ENCODE results near the gene PLIN4. TPM values are rescaled to one million over a fixed set of nuclear protein-coding genes. Genes with fewer than 3 reads are reported as not detected.

Gene PLIN4
- total and polyA plus RNA-seq, 10 of the 15 experiments (the other 5 are each of a cell fraction or from before 2014, with no cell fraction given), result 0.01 to 0.11 (median 0.05) TPM; not detected in 2

DNA sequence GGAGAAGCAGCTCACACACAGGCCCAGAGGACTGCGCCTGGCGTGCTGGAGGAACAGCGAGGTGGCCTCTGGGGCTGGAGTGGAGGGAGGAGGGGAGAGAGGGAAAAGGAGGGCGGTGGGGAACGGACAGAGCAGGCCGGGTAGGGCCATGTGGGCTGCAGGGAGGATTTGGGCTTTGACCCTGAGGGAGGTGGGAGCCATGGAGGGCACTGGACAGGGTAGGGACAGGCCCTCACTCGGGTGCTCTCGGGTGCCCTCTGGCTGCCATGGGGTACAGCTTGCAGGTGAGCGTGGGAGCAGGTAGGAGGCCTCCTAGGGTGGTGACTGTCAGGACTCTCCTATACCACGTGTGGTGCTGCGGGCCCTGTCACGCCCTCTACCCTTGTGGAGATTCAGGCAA, 22.8 kb downstream of the PLIN4 start:
- ChIA-PET CTCF (interaction anchor here (0.6 to 1.3 kb wide), 2 partner anchors 21 to 30 kb away, joined by 3 read pairs; no protein-coding TSS in a partner anchor), SMC1A (ENCODE audit: uncharacterized antibody, unreplicated experiment) (no interaction called here)
- no peak for FAIRE-seq

More for the DNA sequence above, 22.8 kb downstream of the PLIN4 start:
- Histone ChIP-seq H4K20me1 (ENCODE audit: control insufficient read depth, insufficient read depth) (no peaks in the 10 kb centered on the region), H3K27ac (ENCODE audit: control insufficient read depth, insufficient read depth) (no peak overlapping the region), H3K27me3 (replicated peaks in 1 of 2; ENCODE audit: control insufficient read depth in 2 of 2, insufficient read depth in 2 of 2, low read length in 1 of 2) (no peaks in the 10 kb centered on the region), H2AFZ (ENCODE audit: control insufficient read depth, low read depth, low read length) (no peak overlapping the region), H3K9ac (ENCODE audit: control insufficient read depth, insufficient read depth, low read length) (no peak overlapping the region), H3K4me3 (no peak overlapping the region), H3K4me1 (ENCODE audit: control insufficient read depth, insufficient read depth, low read length) (no peaks in the 10 kb centered on the region), H3K9me3 (replicated peaks; ENCODE audit: control insufficient read depth, insufficient read depth, low read length) (no peaks in the 10 kb centered on the region), H3K79me2 (ENCODE audit: control insufficient read depth, insufficient read depth, low read length) (no peaks in the 10 kb centered on the region), H3K36me3 (ENCODE audit: control insufficient read depth in 2 of 2, insufficient read depth in 2 of 2, low read length in 1 of 2) (peaks cover 7 to 17% of the 10 kb centered on the region in 2 experiments; a peak in 3 of 4 replicates), H3K4me2 (ENCODE audit: control insufficient read depth, insufficient read depth) (no peak overlapping the region)
- BruUV-seq (replicated peaks), result no TSS peak
- 55% methylated on average over 12 of the region's 12 CpGs for WGBS (ENCODE audit: insufficient coverage, insufficient replicate concordance, low lambda C conversion rate, missing lambda C conversion rate)
- ChIA-PET POLR2A (no interaction called here), RAD21 (ENCODE audit: unreplicated experiment) (no interaction called here)
- no peak for DNase-seq (ENCODE audit: low read depth, low spot score)
- peak; percentile 83 for ATAC-seq
- TF ChIP-seq CHD4 (IDR thresholded peaks at IDR 0.05) (no peak), TBL1XR1 (IDR thresholded peaks at IDR 0.05; ENCODE audit: low read depth, low read length) (no peak), SMAD1 (IDR thresholded peaks at IDR 0.05; ENCODE audit: low read depth, partially characterized antibody) (no peak)
- TF ChIP-seq, protein P1, sequence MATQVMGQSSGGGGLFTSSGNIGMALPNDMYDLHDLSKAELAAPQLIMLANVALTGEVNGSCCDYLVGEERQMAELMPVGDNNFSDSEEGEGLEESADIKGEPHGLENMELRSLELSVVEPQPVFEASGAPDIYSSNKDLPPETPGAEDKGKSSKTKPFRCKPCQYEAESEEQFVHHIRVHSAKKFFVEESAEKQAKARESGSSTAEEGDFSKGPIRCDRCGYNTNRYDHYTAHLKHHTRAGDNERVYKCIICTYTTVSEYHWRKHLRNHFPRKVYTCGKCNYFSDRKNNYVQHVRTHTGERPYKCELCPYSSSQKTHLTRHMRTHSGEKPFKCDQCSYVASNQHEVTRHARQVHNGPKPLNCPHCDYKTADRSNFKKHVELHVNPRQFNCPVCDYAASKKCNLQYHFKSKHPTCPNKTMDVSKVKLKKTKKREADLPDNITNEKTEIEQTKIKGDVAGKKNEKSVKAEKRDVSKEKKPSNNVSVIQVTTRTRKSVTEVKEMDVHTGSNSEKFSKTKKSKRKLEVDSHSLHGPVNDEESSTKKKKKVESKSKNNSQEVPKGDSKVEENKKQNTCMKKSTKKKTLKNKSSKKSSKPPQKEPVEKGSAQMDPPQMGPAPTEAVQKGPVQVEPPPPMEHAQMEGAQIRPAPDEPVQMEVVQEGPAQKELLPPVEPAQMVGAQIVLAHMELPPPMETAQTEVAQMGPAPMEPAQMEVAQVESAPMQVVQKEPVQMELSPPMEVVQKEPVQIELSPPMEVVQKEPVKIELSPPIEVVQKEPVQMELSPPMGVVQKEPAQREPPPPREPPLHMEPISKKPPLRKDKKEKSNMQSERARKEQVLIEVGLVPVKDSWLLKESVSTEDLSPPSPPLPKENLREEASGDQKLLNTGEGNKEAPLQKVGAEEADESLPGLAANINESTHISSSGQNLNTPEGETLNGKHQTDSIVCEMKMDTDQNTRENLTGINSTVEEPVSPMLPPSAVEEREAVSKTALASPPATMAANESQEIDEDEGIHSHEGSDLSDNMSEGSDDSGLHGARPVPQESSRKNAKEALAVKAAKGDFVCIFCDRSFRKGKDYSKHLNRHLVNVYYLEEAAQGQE (IDR thresholded peaks at IDR 0.05; ENCODE audit: low read depth, low read length), result no peak
- TF ChIP-seq, protein P2, sequence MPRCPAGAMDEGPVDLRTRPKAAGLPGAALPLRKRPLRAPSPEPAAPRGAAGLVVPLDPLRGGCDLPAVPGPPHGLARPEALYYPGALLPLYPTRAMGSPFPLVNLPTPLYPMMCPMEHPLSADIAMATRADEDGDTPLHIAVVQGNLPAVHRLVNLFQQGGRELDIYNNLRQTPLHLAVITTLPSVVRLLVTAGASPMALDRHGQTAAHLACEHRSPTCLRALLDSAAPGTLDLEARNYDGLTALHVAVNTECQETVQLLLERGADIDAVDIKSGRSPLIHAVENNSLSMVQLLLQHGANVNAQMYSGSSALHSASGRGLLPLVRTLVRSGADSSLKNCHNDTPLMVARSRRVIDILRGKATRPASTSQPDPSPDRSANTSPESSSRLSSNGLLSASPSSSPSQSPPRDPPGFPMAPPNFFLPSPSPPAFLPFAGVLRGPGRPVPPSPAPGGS (IDR thresholded peaks at IDR 0.05; ENCODE audit: borderline replicate concordance, insufficient read depth, low read depth, low read length, poor library complexity, severe bottlenecking), result no peak
- TF ChIP-seq, protein P3, sequence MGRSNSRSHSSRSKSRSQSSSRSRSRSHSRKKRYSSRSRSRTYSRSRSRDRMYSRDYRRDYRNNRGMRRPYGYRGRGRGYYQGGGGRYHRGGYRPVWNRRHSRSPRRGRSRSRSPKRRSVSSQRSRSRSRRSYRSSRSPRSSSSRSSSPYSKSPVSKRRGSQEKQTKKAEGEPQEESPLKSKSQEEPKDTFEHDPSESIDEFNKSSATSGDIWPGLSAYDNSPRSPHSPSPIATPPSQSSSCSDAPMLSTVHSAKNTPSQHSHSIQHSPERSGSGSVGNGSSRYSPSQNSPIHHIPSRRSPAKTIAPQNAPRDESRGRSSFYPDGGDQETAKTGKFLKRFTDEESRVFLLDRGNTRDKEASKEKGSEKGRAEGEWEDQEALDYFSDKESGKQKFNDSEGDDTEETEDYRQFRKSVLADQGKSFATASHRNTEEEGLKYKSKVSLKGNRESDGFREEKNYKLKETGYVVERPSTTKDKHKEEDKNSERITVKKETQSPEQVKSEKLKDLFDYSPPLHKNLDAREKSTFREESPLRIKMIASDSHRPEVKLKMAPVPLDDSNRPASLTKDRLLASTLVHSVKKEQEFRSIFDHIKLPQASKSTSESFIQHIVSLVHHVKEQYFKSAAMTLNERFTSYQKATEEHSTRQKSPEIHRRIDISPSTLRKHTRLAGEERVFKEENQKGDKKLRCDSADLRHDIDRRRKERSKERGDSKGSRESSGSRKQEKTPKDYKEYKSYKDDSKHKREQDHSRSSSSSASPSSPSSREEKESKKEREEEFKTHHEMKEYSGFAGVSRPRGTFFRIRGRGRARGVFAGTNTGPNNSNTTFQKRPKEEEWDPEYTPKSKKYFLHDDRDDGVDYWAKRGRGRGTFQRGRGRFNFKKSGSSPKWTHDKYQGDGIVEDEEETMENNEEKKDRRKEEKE (IDR thresholded peaks at IDR 0.05), result no peak
- TF ChIP-seq, protein P4, sequence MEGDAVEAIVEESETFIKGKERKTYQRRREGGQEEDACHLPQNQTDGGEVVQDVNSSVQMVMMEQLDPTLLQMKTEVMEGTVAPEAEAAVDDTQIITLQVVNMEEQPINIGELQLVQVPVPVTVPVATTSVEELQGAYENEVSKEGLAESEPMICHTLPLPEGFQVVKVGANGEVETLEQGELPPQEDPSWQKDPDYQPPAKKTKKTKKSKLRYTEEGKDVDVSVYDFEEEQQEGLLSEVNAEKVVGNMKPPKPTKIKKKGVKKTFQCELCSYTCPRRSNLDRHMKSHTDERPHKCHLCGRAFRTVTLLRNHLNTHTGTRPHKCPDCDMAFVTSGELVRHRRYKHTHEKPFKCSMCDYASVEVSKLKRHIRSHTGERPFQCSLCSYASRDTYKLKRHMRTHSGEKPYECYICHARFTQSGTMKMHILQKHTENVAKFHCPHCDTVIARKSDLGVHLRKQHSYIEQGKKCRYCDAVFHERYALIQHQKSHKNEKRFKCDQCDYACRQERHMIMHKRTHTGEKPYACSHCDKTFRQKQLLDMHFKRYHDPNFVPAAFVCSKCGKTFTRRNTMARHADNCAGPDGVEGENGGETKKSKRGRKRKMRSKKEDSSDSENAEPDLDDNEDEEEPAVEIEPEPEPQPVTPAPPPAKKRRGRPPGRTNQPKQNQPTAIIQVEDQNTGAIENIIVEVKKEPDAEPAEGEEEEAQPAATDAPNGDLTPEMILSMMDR (IDR thresholded peaks at IDR 0.05 in 2 of 3, conservative IDR thresholded peaks at IDR 0.05 in 1 of 3; ENCODE audit: control insufficient read depth in 2 of 3, extremely low read depth in 1 of 3, insufficient read depth in 1 of 3, low read depth in 3 of 3, low read length in 3 of 3), result peak; percentile 19 to 65 (median 41); a peak in 5 of 6 replicates
- intact Hi-C loops (cut with micrococcal nuclease; ENCODE audit: unreplicated experiment), result no loop called here
- in situ Hi-C loops (cut with MboI), result no loop called here
